SH-SY5Y (cell line): ENCODE data around the gene HDAC1.

Experiments
- GATA2 ChIP-seq: IDR thresholded peaks from 2 replicates; pipeline ENCODE4 v1.6.1; 2011; ENCODE audit warnings: mild to moderate bottlenecking, low read depth, low read length
- GATA3 ChIP-seq: IDR thresholded peaks from 2 replicates; pipeline ENCODE4 v1.6.1; 2011; ENCODE audit warnings: low read depth, mild to moderate bottlenecking, low read length, moderate library complexity

DNA sequence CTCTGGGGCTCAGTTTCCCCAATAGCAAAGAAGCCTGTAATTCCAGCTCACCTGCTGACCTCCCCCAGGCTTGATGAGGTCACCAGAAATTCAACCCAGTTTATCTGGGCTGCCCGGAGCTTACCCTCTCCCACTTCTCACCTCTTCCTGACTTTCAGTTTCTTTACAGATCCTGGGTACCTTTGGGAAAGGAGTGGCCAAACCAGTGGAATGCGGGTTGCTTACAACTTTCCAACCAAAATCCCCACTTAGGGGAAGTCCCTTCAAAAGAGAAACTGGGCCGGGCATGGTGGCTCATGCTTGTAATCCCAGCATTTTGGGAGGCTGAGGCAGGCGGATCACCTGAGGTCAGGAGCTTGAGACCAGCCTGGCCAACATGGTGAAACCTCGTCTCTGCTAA, 50.1 kb downstream of the HDAC1 start:
- TF ChIP-seq GATA2 (no peak), GATA3 (no peak)
